Measurements from ENCODE around the gene PYHIN1.

PYHIN1 gene

DNA sequence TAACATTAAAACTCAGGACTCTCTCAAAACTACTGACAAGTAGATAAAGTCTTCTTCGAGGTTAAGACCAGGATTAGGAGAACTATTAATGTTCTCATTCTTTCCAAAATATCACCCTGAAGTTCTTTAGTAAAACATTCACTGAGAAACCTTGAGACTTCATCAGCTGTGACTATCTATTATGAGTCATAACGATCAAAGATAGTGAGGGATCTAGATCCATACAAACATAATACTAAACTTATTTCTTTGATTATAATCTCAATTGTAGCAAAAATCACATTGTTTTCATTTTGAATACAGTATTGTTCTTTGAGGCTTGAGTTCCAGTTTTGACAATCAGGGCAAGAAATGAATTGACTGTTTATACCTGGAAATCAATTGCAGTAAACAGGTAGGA lies 11.1 kb downstream of the PYHIN1 start:
- no peak for TF ChIP-seq Cebpa-rat (IDR thresholded peaks at IDR 0.05)
- Histone ChIP-seq H3K27me3 (no peaks in the 10 kb centered on the region), H3K36me3 (no peaks in the 10 kb centered on the region)

GRCh38 chr1:158943059-158943458 lies 11.7 kb downstream of the PYHIN1 start:
- no peak for TF ChIP-seq Cebpa-rat (IDR thresholded peaks at IDR 0.05)
- Histone ChIP-seq H3K27me3 (no peaks in the 10 kb centered on the region), H3K4me1 (no peaks in the 10 kb centered on the region), H3K9ac (no peak overlapping the region), H3K36me3 (no peaks in the 10 kb centered on the region), H3K27ac (no peak overlapping the region), H3K4me2 (no peak overlapping the region), H3K9me3 (no peaks in the 10 kb centered on the region), H3K4me3 (no peak overlapping the region), H4K20me1 (no peaks in the 10 kb centered on the region)

More for the DNA sequence above, 11.1 kb downstream of the PYHIN1 start:
- H3K4me1 ChIP-seq = no peaks in the 10 kb centered on the region
- H3K4me3 ChIP-seq = no peak overlapping the region
- no peak overlapping the region for H3K27ac ChIP-seq
- H3K9ac ChIP-seq = no peak overlapping the region
- H3K9me3 ChIP-seq = no peaks in the 10 kb centered on the region
- H4K20me1 ChIP-seq = no peaks in the 10 kb centered on the region
- H3K4me2 ChIP-seq = no peak overlapping the region

DNA sequence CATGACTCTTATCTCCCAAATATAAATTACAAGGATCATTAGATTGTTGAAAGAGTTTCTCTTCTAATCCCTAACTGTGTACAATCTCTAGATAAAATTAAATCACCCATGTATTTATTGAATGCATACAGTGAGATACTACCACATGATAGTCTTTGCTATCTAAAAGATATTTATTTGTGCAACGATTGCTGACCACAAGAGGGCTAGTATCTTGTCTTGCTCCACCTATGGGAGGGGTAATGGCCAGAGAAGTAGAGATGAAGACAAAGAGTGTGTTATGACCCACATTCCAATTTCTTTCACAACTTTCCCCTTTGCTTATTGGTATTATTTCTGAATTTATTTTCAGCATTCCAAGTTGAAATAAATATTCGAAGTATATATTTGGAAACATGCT lies 13.7 kb downstream of the PYHIN1 start:
- Histone ChIP-seq H3K27ac (no peak overlapping the region), H3K36me3 (no peaks in the 10 kb centered on the region), H4K20me1 (no peaks in the 10 kb centered on the region), H3K4me3 (no peak overlapping the region), H3K9ac (no peak overlapping the region), H3K4me2 (no peak overlapping the region), H3K9me3 (no peaks in the 10 kb centered on the region), H3K4me1 (no peaks in the 10 kb centered on the region), H3K27me3 (no peaks in the 10 kb centered on the region)
- no peak for TF ChIP-seq Cebpa-rat (IDR thresholded peaks at IDR 0.05)

GRCh38 chr1:158946785-158947184 lies 15.4 kb downstream of the PYHIN1 start:
- TF ChIP-seq Cebpa-rat (IDR thresholded peaks at IDR 0.05) = no peak
- Histone ChIP-seq H3K4me3 (no peak overlapping the region), H3K4me2 (no peak overlapping the region), H3K9me3 (no peaks in the 10 kb centered on the region), H4K20me1 (no peaks in the 10 kb centered on the region), H3K36me3 (no peaks in the 10 kb centered on the region), H3K4me1 (no peaks in the 10 kb centered on the region), H3K9ac (no peak overlapping the region), H3K27me3 (no peaks in the 10 kb centered on the region), H3K27ac (no peak overlapping the region)

DNA sequence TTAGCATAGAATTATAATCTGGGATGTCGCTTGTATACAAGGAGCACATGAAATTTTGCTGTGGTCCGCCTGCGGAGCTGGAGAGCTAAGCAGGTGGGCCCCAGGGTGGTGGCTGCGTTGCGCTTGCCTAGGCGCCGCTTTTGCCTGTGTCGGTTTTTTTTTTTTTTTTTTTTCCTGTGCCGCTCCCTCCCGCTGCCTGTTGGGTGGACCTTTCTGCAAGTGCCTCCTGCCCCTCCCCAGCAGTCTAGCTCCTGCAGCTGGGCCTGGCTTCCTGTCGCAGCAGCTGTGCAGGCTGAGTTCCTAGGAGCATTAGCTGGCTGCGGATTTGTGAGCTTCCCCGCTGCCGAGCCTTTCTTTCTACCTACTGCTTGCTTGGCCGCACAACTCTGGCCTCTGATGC lies 20.6 kb downstream of the PYHIN1 start:
- H3K9ac ChIP-seq = no peak overlapping the region
- no peaks in the 10 kb centered on the region for H4K20me1 ChIP-seq
- H3K36me3 ChIP-seq = no peaks in the 10 kb centered on the region
- no peak for TF ChIP-seq Cebpa-rat (IDR thresholded peaks at IDR 0.05)
- no peaks in the 10 kb centered on the region for H3K27me3 ChIP-seq
- no peak overlapping the region for H3K27ac ChIP-seq
- peaks cover 11% of the 10 kb centered on the region for H3K9me3 ChIP-seq
- no peak overlapping the region for H3K4me3 ChIP-seq
- H3K4me2 ChIP-seq = no peak overlapping the region
- peaks cover 7% of the 10 kb centered on the region for H3K4me1 ChIP-seq

DNA sequence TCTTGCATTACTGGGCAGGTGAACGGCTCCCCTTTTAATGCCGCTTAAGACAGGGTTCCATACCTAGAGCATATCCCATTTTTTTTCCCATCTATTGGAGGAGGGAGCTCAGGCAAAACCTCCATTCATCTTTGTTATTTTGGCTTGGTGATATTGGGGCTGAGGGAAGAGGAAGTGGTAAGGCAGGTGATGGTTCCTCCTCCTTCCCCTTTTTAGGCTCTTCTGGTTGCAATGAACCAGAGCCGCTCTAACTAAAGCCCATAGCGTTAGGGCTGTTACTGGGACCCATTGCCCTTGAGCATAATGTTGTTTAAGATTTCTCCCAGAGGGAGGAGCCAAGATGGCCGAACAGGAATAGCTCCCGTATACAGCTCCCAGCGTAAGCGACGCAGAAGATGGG lies 21.1 kb downstream of the PYHIN1 start:
- H3K9me3 ChIP-seq = peaks cover 11% of the 10 kb centered on the region
- no peak overlapping the region for H3K27ac ChIP-seq
- no peaks in the 10 kb centered on the region for H4K20me1 ChIP-seq
- no peak overlapping the region for H3K4me3 ChIP-seq
- no peak for TF ChIP-seq Cebpa-rat (IDR thresholded peaks at IDR 0.05)
- H3K27me3 ChIP-seq = no peaks in the 10 kb centered on the region
- no peak overlapping the region for H3K9ac ChIP-seq
- no peaks in the 10 kb centered on the region for H3K36me3 ChIP-seq
- no peak overlapping the region for H3K4me2 ChIP-seq
- peaks cover 7% of the 10 kb centered on the region for H3K4me1 ChIP-seq

- Histone ChIP-seq H3K36me3 (no peaks in the 10 kb centered on the region), H3K9me3 (no peaks in the 10 kb centered on the region), H3K4me1 (no peaks in the 10 kb centered on the region), H3K4me2 (no peak overlapping the region), H3K27ac (no peak overlapping the region), H3K9ac (no peak overlapping the region), H3K4me3 (no peak overlapping the region), H4K20me1 (no peaks in the 10 kb centered on the region), H3K27me3 (no peaks in the 10 kb centered on the region)
- no peak for TF ChIP-seq Cebpa-rat (IDR thresholded peaks at IDR 0.05)
Observed at GRCh38 chr1:158961178-158961577, 29.8 kb downstream of the PYHIN1 start.

DNA sequence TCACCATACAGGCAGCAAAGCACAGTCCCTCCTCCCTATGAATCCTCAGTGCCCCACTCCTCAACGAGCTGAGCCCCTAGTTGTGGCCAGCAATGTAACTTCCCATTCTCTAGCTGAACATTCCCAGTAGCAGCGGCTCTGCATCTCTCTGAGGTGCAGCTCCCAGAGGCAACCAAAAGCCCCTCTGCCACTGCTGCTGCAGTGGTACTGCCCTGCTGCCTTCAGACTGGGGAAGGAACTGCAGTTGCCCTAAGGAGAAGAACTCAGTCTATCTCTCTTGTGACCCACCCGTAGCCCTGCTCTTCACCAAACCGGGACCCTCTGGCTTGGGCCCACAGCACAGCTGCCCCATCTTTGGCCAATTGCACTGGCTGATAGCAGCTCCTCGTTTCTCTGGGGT lies 31.6 kb downstream of the PYHIN1 start:
- Histone ChIP-seq H3K9me3 (no peaks in the 10 kb centered on the region), H3K27ac (no peak overlapping the region), H3K4me1 (no peaks in the 10 kb centered on the region), H3K27me3 (no peaks in the 10 kb centered on the region), H3K9ac (no peak overlapping the region), H4K20me1 (no peaks in the 10 kb centered on the region), H3K4me2 (no peak overlapping the region), H3K36me3 (no peaks in the 10 kb centered on the region), H3K4me3 (no peak overlapping the region)
- no peak for TF ChIP-seq Cebpa-rat (IDR thresholded peaks at IDR 0.05)

- no peaks in the 10 kb centered on the region for H4K20me1 ChIP-seq
- H3K4me3 ChIP-seq = no peak overlapping the region
- H3K4me1 ChIP-seq = no peaks in the 10 kb centered on the region
- no peaks in the 10 kb centered on the region for H3K27me3 ChIP-seq
- H3K9me3 ChIP-seq = no peaks in the 10 kb centered on the region
- H3K4me2 ChIP-seq = no peak overlapping the region
- no peak overlapping the region for H3K27ac ChIP-seq
- no peak overlapping the region for H3K9ac ChIP-seq
- TF ChIP-seq Cebpa-rat (IDR thresholded peaks at IDR 0.05) = no peak
- no peaks in the 10 kb centered on the region for H3K36me3 ChIP-seq
Observed at GRCh38 chr1:158969166-158969565, 37.8 kb downstream of the PYHIN1 start.

GRCh38 chr1:158969855-158970254 lies 38.5 kb downstream of the PYHIN1 start:
- no peaks in the 10 kb centered on the region for H4K20me1 ChIP-seq
- H3K36me3 ChIP-seq = no peaks in the 10 kb centered on the region
- no peak overlapping the region for H3K9ac ChIP-seq
- no peak overlapping the region for H3K4me2 ChIP-seq
- H3K4me1 ChIP-seq = no peaks in the 10 kb centered on the region
- no peaks in the 10 kb centered on the region for H3K27me3 ChIP-seq
- H3K27ac ChIP-seq = no peak overlapping the region
- no peaks in the 10 kb centered on the region for H3K9me3 ChIP-seq
- no peak for TF ChIP-seq Cebpa-rat (IDR thresholded peaks at IDR 0.05)
- H3K4me3 ChIP-seq = no peak overlapping the region

GRCh38 chr1:158972841-158973240 lies 41.5 kb downstream of the PYHIN1 start:
- Histone ChIP-seq H3K36me3 (no peaks in the 10 kb centered on the region), H4K20me1 (no peaks in the 10 kb centered on the region), H3K4me1 (no peaks in the 10 kb centered on the region), H3K9ac (no peak overlapping the region), H3K27ac (no peak overlapping the region), H3K9me3 (no peaks in the 10 kb centered on the region), H3K4me2 (no peak overlapping the region), H3K4me3 (no peak overlapping the region), H3K27me3 (no peaks in the 10 kb centered on the region)
- no peak for TF ChIP-seq Cebpa-rat (IDR thresholded peaks at IDR 0.05)

All from BLaER1 (cell line).